Astrocyte (in vitro differentiated cells and primary cell): ENCODE data around the gene UBLCP1. TPM values are rescaled to one million over a fixed set of nuclear protein-coding genes. Genes with fewer than 3 reads are reported as not detected.

Experiments
- DNase-seq: peaks from one replicate; pipeline ENCODE4 v3.0.0-alpha.2; 2010; ENCODE audit warnings: low read depth
- FAIRE-seq: peaks from 2 replicates; lab custom pipeline; 2011; peaks lifted over from hg19 to GRCh38; lab: Jason Lieb, UNC
- H2AFZ ChIP-seq: 2 replicates; pipeline ENCODE4 v1.6.0; 2012; ENCODE audit warnings: low read depth, low read length, inconsistent platforms
- H3K27ac ChIP-seq: 2 replicates; pipeline ENCODE4 v1.5.1; 2011; ENCODE audit warnings: low read depth, low read length, inconsistent platforms
- H3K27me3 ChIP-seq: 2 replicates; pipeline ENCODE4 v1.6.0; 2011; ENCODE audit warnings: low read length, inconsistent platforms; ENCODE audit not compliant: insufficient read depth
- H3K36me3 ChIP-seq: 2 replicates; pipeline ENCODE4 v1.5.1; 2011; ENCODE audit warnings: low read length, inconsistent platforms; ENCODE audit not compliant: insufficient read depth
- H3K4me1 ChIP-seq: 2 replicates; pipeline ENCODE4 v1.5.1; 2011; ENCODE audit warnings: low read length, inconsistent platforms; ENCODE audit not compliant: insufficient read depth
- H3K4me2 ChIP-seq: 2 replicates; pipeline ENCODE4 v1.6.0; 2012; ENCODE audit warnings: low read length, inconsistent platforms
- H3K4me3 ChIP-seq: 2 replicates; pipeline ENCODE4 v1.5.1; 2011; ENCODE audit warnings: low read depth, mild to moderate bottlenecking, low read length, inconsistent platforms; ENCODE audit not compliant: insufficient read depth
- H3K79me2 ChIP-seq: 2 replicates; pipeline ENCODE4 v1.6.0; 2012; ENCODE audit warnings: mild to moderate bottlenecking, low read length, inconsistent platforms; ENCODE audit not compliant: insufficient read depth
- H3K9ac ChIP-seq: 2 replicates; pipeline ENCODE4 v1.6.0; 2012; ENCODE audit warnings: mild to moderate bottlenecking, low read length, inconsistent platforms
- H3K9me3 ChIP-seq: 2 replicates; pipeline ENCODE4 v1.5.1; 2012; ENCODE audit warnings: low read depth, mild to moderate bottlenecking, low read length, inconsistent platforms; ENCODE audit not compliant: insufficient read depth
- H4K20me1 ChIP-seq: 2 replicates; pipeline ENCODE4 v1.6.0; 2012; ENCODE audit warnings: low read length, inconsistent platforms; ENCODE audit not compliant: insufficient read depth
- H3K27ac Mint-ChIP-seq: one replicate; pipeline ENCODE4 v1.8.0; 2021; ENCODE audit warnings: mild to moderate bottlenecking, mixed read lengths; ENCODE audit not compliant: unreplicated experiment
- H3K27me3 Mint-ChIP-seq: one replicate; pipeline ENCODE4 v1.8.0; 2021; ENCODE audit warnings: low read depth, mixed read lengths; ENCODE audit not compliant: unreplicated experiment
- H3K36me3 Mint-ChIP-seq: one replicate; pipeline ENCODE4 v1.8.0; 2021; ENCODE audit warnings: low read depth, mixed read lengths; ENCODE audit not compliant: unreplicated experiment
- H3K4me1 Mint-ChIP-seq: one replicate; pipeline ENCODE4 v1.8.0; 2021; ENCODE audit warnings: low read depth, mixed read lengths; ENCODE audit not compliant: unreplicated experiment
- H3K4me3 Mint-ChIP-seq: one replicate; pipeline ENCODE4 v1.8.0; 2021; ENCODE audit warnings: mild to moderate bottlenecking, moderate library complexity, mixed read lengths; ENCODE audit not compliant: unreplicated experiment
- H3K9me3 Mint-ChIP-seq: one replicate; pipeline ENCODE4 v1.8.0; 2021; ENCODE audit warnings: mild to moderate bottlenecking, mixed read lengths; ENCODE audit not compliant: unreplicated experiment
- CTCF ChIP-seq: IDR thresholded peaks from 2 replicates; pipeline ENCODE4 v1.5.1; 2011; ENCODE audit warnings: low read depth, mild to moderate bottlenecking, inconsistent platforms, low read length, moderate library complexity; ENCODE audit not compliant: insufficient read depth
- EZH2 ChIP-seq: IDR thresholded peaks from 2 replicates; pipeline ENCODE4 v1.6.1; 2012; ENCODE audit warnings: mild to moderate bottlenecking, low read length, inconsistent platforms; ENCODE audit not compliant: insufficient read depth
- total RNA-seq: library from RNA; stranded (reverse); gene quantifications from 2 replicates; pipeline ENCODE4 v1.2.1, GENCODE V29; 2021

Gene UBLCP1
- total RNA-seq, 1 donor from 2014 or later, result 31.3 TPM

GRCh38 chr5:159311063-159311462 lies 48.0 kb downstream of the UBLCP1 start:
- Histone ChIP-seq H4K20me1 (no peaks in the 10 kb centered on the region), H3K9ac (no peak overlapping the region), H3K36me3 (no peaks in the 10 kb centered on the region), H3K27me3 (peaks cover 8% of the 10 kb centered on the region), H3K4me1 (no peaks in the 10 kb centered on the region), H2AFZ (peak overlapping the region; percentile 74), H3K4me3 (peak overlapping the region; percentile 43), H3K9me3 (no peaks in the 10 kb centered on the region), H3K4me2 (peak overlapping the region; percentile 81), H3K27ac (no peak overlapping the region), H3K79me2 (no peaks in the 10 kb centered on the region)
- H3K27ac Mint-ChIP-seq, result no peak overlapping the region
- no peaks in the 10 kb centered on the region for H3K9me3 Mint-ChIP-seq
- TF ChIP-seq EZH2 (no peak), CTCF (no peak)
- DNase-seq (no peak), FAIRE-seq (no peak)
- no peaks in the 10 kb centered on the region for H3K4me1 Mint-ChIP-seq
- H3K4me3 Mint-ChIP-seq, result no peak overlapping the region
- H3K36me3 Mint-ChIP-seq, result no peaks in the 10 kb centered on the region
- H3K27me3 Mint-ChIP-seq, result peaks cover 41% of the 10 kb centered on the region

DNA sequence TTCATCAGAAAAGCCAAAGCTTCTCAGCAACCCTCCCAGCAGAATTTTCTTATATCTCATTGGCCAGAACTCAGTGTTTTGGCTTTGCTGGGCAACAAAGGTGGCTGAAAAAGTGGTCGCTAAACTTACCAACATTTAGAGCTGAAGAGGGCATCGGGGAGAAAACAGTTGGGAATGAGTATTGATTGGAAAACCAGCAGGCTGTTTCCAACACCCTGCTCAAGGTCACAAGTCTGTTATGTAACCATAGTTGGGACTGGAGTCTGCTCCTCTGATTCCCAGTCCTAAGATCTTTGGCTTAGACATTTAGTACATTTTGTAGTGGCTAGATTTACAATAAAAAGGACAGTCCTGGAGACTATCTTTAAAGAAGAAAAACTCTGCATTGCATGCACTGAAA lies 50.1 kb downstream of the UBLCP1 start:
- DNase-seq (no peak), FAIRE-seq (no peak)
- H2AFZ ChIP-seq, result no peak overlapping the region
- no peak overlapping the region for H3K4me2 ChIP-seq
- peaks cover 8% of the 10 kb centered on the region for H3K27me3 ChIP-seq
- H3K27ac Mint-ChIP-seq, result no peak overlapping the region
- no peaks in the 10 kb centered on the region for H3K36me3 Mint-ChIP-seq
- no peaks in the 10 kb centered on the region for H3K4me1 ChIP-seq
- H3K27me3 Mint-ChIP-seq, result peaks cover 40% of the 10 kb centered on the region
- H3K36me3 ChIP-seq, result no peaks in the 10 kb centered on the region
- no peaks in the 10 kb centered on the region for H3K9me3 ChIP-seq
- H3K79me2 ChIP-seq, result no peaks in the 10 kb centered on the region
- H3K4me1 Mint-ChIP-seq, result no peaks in the 10 kb centered on the region
- no peak overlapping the region for H3K4me3 ChIP-seq
- no peak overlapping the region for H3K4me3 Mint-ChIP-seq
- H3K9me3 Mint-ChIP-seq, result no peaks in the 10 kb centered on the region
- no peak overlapping the region for H3K9ac ChIP-seq
- no peak for TF ChIP-seq EZH2
- TF ChIP-seq CTCF, result no peak
- H4K20me1 ChIP-seq, result no peaks in the 10 kb centered on the region
- H3K27ac ChIP-seq, result no peak overlapping the region

DNA sequence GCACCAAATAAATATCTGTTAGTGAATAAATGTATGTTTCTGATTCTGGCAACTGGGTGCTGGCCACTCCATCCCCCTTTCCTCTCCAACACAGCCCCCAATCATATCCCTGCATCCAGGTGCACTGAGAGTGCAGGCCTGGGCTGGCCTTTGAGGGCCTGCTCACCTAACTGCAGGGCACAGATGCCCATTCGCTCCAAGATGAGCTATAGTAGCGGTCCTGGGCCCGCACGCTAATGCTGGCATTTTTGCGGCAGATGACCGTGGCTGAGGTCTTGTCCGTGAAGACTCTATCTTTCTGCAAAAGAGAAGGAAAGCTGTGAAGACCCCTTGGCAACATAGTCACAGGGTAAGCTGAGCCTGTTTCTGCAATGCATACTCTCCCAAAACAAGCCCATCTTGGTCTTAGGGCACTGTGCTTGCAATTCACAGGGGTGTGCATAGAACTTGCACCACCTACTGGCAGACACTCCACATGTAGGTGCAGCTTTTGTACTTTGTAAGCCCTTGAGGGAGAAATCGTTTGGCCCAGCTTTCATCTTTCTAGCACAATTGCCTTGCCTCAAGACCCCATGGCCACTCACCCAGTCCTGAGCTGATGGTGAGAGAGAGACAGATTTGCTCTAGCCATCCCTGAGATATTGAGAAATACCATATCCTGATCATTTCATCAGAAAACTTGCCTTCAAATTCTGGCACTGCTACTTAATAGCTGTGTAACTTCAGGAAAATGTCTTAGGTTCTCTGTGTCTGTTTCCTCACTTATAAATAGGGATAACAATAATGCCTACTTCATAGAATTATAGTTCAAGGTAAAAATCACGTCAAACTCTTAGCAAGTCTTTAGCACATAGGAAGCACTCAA lies 53.7 kb downstream of the UBLCP1 start:
- Histone ChIP-seq H3K4me2 (no peak overlapping the region), H2AFZ (no peak overlapping the region), H3K36me3 (no peaks in the 10 kb centered on the region), H3K79me2 (no peaks in the 10 kb centered on the region), H3K9ac (no peak overlapping the region), H4K20me1 (no peaks in the 10 kb centered on the region), H3K4me1 (no peaks in the 10 kb centered on the region), H3K27ac (no peak overlapping the region), H3K9me3 (no peaks in the 10 kb centered on the region), H3K27me3 (no peaks in the 10 kb centered on the region), H3K4me3 (no peak overlapping the region)
- H3K4me1 Mint-ChIP-seq, result no peaks in the 10 kb centered on the region
- no peak overlapping the region for H3K27ac Mint-ChIP-seq
- no peaks in the 10 kb centered on the region for H3K9me3 Mint-ChIP-seq
- peaks cover 23% of the 10 kb centered on the region for H3K27me3 Mint-ChIP-seq
- H3K36me3 Mint-ChIP-seq, result no peaks in the 10 kb centered on the region
- DNase-seq (peak; percentile 45), FAIRE-seq (no peak)
- peak; percentile 81 for TF ChIP-seq CTCF
- no peak for TF ChIP-seq EZH2
- H3K4me3 Mint-ChIP-seq, result no peak overlapping the region
